Hematopoietic multipotent progenitor cell treated with erythropoietin and hydrocortisone succinate and interleukin-3 and kit ligand, for 15 days (in vitro differentiated cells): Measurements from ENCODE around the gene MAGEB2.
"Not testable (repeated sequence)": the region's sequence is repeated elsewhere in the genome, so short reads cannot be mapped to it uniquely, and the experiment has no call there.

Source experiments
- DNase-seq: peaks from one replicate; pipeline ENCODE4 v3.0.0-alpha.2; 2015; ENCODE audit warnings: low spot score

MAGEB2 gene

DNA sequence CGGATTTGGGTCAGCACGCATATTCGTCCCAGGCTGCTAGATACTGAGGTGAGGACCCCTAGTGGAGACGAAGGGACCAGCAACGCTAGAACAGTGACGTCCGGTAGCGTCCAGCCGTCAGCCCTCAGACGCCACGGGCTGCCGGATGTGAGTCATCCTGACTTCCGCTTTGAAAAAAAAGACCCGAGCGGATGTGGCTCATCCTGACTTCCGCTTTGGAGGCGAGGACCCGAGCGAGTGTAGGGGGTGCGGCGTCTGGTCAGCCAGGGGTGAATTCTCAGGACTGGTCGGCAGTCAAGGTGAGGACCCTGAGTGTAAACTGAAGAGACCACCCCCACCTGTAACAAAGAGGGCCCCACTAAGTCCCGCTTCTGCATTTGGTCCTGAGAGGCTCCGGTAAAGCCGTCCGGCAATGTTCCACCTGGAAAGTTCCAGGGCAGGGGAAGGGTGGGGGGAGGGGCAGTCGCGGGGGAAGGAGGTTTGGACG is at the start of gene MAGEB2:
MAGEB2 (plus strand) TSS at position 207 of the 487 bp plus-strand sequence. CDS start 3,018 bp downstream, outside the sequence.
- DNase-seq: no peak

GRCh38 chrX:30170900-30171299 is 44.5 kb upstream of the MAGEB2 start:
- no peak for DNase-seq

GRCh38 chrX:30181353-30181752 is 34.0 kb upstream of the MAGEB2 start:
- no peak for DNase-seq

DNA sequence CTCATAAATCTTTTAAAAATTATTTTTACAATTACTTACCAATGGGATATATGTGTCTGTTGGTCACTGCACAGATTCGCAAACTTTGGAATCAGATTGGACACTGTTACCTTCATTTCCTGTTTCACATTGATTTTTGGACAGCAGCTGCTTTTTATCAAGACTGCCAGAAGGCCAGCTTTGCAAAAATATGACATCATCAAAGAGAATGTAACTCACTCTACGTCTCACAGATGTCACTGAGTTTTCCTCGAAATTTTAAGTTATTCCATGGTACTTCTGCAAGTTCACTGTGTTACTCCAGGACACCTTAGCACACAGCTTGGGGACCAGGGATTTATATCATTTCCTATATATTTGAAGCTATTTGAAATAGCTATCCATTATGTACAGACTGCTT is 31.8 kb upstream of the MAGEB2 start:
- no peak for DNase-seq

GRCh38 chrX:30190426-30190825 is 24.9 kb upstream of the MAGEB2 start:
- DNase-seq: no peak

GRCh38 chrX:30193910-30194309 is 21.5 kb upstream of the MAGEB2 start:
- DNase-seq: not testable (repeated sequence)

- DNase-seq: no peak
Measured at GRCh38 chrX:30196322-30196721, 19.0 kb upstream of the MAGEB2 start.

- no peak for DNase-seq
Measured at GRCh38 chrX:30212172-30212571, 3.2 kb upstream of the MAGEB2 start.

DNA sequence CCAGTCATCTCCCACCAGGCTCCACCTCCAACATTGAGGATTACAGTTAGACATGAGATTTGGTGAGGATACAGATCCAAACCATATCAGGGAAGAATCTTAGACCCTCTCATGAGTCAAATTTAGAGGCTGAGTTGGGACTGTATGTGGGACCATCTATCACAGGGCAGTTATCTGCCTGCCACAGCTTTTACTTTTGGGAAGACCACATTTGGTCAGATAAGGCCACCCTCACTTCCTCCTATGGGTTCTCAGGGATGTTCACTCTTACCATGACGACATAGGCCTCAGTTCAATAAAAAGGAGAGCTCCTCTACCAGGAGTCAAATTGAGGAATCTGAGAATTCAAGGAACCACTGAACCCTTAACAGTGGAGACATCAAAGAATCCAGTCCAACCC is 2.1 kb downstream of the MAGEB2 start:
- DNase-seq: no peak

DNA sequence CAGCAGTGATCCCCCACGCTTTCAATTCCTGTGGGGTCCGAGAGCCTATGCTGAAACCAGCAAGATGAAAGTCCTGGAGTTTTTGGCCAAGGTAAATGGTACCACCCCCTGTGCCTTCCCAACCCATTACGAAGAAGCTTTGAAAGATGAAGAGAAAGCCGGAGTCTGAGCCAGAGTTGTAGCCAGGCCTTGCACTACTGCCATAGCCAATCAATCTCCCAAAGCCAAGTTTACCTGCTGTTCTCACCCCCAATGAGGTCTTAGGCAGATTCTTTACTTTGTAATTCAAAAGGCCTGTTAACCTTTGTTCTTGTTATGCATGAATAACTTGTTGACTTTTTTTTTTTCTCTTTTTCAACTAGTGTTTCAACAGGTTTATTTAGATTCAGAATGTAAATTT is 4.0 kb downstream of the MAGEB2 start:
- no peak for DNase-seq

- no peak for DNase-seq
Measured at GRCh38 chrX:30220661-30221060, 5.3 kb downstream of the MAGEB2 start.

- DNase-seq: no peak
Measured at GRCh38 chrX:30224536-30224935, 9.2 kb downstream of the MAGEB2 start.

DNA sequence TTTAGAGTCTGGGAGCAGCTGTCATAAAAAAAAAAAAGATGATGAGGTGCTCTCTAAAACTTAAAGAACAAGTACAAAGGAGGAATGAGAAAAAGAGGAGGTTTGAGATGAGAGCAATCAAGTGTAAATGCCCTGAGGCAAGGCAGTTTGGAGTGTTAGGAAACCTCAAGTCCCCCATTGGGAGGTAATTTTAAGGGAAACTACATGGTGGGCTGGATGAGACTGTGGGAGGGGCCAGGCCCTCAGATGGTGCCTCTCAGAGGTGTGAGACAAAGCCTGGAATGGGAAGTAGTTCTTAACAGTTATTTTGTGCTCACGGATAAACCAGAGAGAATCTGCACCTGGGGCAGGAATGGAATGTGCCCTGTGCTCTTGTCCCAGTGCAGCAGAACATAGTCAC is 13.2 kb downstream of the MAGEB2 start:
- no peak for DNase-seq

GRCh38 chrX:30230395-30230794 is 15.0 kb downstream of the MAGEB2 start, which contains the start of gene MAGEB3:
Gene MAGEB3 (plus strand): TSS chrX:30230657. CDS start chrX:30235925, 5,268 bp downstream.
- no peak for DNase-seq

- no peak for DNase-seq
Measured at GRCh38 chrX:30241724-30242415, 26.5 kb downstream of the MAGEB2 start, which contains the start of gene MAGEB4. Gene MAGEB4 (plus strand): TSS chrX:30242000. CDS start chrX:30242136, 136 bp downstream.

DNA sequence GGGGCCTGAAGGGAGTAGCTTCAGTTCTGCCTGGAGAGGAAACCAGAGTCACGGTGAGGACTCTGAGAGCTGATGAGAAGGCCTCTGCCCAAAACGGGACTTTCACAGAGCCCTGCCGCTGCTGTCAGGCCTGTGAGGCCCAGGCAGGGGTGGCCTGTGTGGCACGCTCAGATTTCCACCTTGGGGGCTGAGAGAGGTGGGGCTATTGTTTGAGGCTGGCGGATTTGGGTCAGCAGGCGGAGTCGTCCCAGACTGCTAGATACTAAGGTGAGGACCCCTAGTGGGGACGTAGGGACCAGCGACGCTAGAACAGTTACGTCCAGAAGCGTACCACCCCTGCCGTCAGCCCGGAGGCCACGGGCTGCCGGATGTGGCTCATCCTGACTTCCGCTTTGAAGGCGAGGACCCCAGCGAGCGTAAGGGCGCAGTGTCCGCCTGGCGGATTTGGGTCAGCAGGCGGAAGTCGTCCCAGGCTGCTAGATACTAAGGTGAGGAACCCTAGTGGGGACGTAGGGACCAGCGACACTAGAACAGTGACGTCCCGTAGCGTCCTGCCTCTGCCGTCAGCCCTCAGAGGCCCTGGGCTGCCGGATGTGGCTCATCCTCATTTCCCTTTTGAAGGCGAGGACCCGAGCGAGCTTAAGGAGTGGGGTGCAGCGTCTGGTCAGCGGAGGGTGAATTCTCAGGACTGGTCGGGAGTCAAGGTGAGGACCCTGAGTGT is 31.6 kb downstream of the MAGEB2 start, which contains the start of gene MAGEB1:
MAGEB1 (plus strand) TSS at position 378 of the 721 bp plus-strand sequence. CDS start 3,348 bp downstream, outside the sequence.
- DNase-seq: no peak

DNA sequence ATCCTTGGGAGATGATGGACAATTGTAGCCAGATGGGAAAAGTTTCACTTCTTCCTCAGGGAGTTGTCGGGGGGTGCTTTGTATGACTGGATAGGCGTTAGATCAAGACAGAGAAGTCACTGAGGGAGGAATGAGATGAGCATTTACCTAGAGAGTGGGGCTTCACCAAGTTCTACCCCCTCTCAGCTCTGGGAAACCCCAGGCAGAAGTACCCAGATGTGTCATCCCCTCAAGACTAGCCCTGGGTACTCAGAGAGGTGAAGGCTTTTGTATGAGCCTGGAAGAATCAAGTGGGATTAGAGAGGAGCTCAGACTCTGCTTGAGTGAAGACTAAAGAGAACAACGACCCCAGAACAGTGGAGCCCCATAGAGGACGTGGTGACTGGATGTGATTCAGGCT is 33.5 kb downstream of the MAGEB2 start:
- no peak for DNase-seq

DNA sequence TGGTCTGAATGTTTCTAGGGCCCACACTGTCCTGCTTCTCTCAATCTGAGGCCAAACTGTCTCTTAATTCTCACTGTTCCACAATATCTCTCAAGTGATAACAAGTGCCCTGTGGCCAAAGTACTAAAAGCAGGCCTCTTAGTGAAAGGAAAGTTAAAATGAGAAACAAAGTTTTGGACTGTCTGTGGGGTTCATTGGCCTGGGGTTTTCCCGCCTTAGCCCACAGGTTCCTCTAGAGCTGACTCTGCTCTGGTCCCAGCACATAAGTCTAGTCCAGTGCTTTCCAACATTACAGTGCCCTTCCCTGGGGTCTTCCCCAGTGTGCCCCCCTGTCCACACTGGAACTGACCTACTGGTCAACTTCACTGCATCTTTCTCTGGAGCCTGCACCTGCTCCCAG is 37.9 kb downstream of the MAGEB2 start:
- DNase-seq: no peak

- DNase-seq: no peak
Measured at GRCh38 chrX:30259927-30260326, 44.6 kb downstream of the MAGEB2 start.

DNA sequence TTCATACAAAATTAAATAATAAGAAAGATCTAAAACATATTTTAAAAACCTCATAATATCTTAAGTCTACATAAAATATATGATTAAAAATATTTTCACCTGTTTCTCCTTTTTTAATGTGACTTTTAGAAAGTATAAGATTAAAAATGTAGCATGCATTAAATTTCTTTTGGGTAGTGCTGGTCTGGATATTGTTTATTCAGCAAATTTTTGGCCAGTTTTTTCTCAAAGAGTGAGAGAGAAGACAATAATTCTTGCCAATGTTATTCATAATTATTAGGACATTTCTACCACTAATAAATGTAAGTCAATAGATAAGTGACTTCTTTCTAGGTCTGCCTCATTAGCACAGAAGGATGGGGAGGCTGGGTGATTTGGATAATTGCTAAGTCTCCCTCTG is 45.6 kb downstream of the MAGEB2 start:
- DNase-seq: no peak

- DNase-seq: no peak
Measured at GRCh38 chrX:30262763-30263162, 47.4 kb downstream of the MAGEB2 start.
